SU-DHL-6 (cell line): Measurements from ENCODE around the gene CLTC.

Experiments
- H2AFZ ChIP-seq: fragments of 200-600 bp; sonication (generic); 2 replicates; pipeline ENCODE4 v1.6.1; 2014; ENCODE audit warnings: low read depth, mild to moderate bottlenecking, moderate library complexity, mixed read lengths, antibody characterized with exemption, low read length; ENCODE audit not compliant: severe bottlenecking
- H3F3A ChIP-seq: fragments of 200-600 bp; shearing (Covaris generic); 2 replicates; pipeline ENCODE4 v1.6.0; 2016; ENCODE audit warnings: antibody characterized with exemption, mild to moderate bottlenecking; ENCODE audit not compliant: insufficient read depth
- H3K27ac ChIP-seq: fragments of 200-600 bp; sonication (generic); 2 replicates; pipeline ENCODE4 v1.5.1; 2016; ENCODE audit warnings: low read depth, mild to moderate bottlenecking, low read length, moderate library complexity, mixed read lengths
- H3K27me3 ChIP-seq: fragments of 200-600 bp; sonication (generic), shearing (Covaris generic); 2 replicates; pipeline ENCODE4 v1.6.0; 2014; ENCODE audit warnings: mild to moderate bottlenecking, low read length
- H3K36me3 ChIP-seq: fragments of 200-600 bp; sonication (generic); 2 replicates; pipeline ENCODE4 v1.6.1; 2014; ENCODE audit warnings: mild to moderate bottlenecking, low read length, mixed read lengths
- H3K4me2 ChIP-seq: fragments of 300-600, 200-600 bp; shearing (Covaris generic), sonication (generic); 2 replicates; pipeline ENCODE4 v1.6.0; 2014; ENCODE audit warnings: low read length, low read depth, mild to moderate bottlenecking; ENCODE audit not compliant: poor library complexity, severe bottlenecking
- H3K4me3 ChIP-seq: fragments of 200-600 bp; sonication (generic); 2 replicates; pipeline ENCODE4 v1.5.1; 2014; ENCODE audit warnings: antibody characterized with exemption, low read length, mild to moderate bottlenecking, mixed read lengths; ENCODE audit not compliant: insufficient read depth, poor library complexity, severe bottlenecking
- H3K79me2 ChIP-seq: fragments of 200-600 bp; sonication (generic); 2 replicates; pipeline ENCODE4 v1.6.1; 2014; ENCODE audit warnings: mild to moderate bottlenecking, low read length, moderate library complexity; ENCODE audit not compliant: insufficient read depth
- H3K9ac ChIP-seq: fragments of 200-600 bp; sonication (generic); 2 replicates; pipeline ENCODE4 v1.7.0; 2014; ENCODE audit warnings: mild to moderate bottlenecking, low read length
- H3K9me2 ChIP-seq: fragments of 200-600 bp; sonication (generic); replicated peaks from 2 replicates; pipeline ENCODE4 v1.6.1; 2014; ENCODE audit warnings: low read length; ENCODE audit not compliant: insufficient read depth
- H3K9me3 ChIP-seq: fragments of 200-600 bp; sonication (generic); 2 replicates; pipeline ENCODE4 v1.6.1; 2014; ENCODE audit warnings: low read length, mixed read lengths; ENCODE audit not compliant: insufficient read depth
- H4K20me1 ChIP-seq: fragments of 200-600 bp; sonication (generic); 2 replicates; pipeline ENCODE4 v1.6.1; 2014; ENCODE audit warnings: low read depth, mild to moderate bottlenecking, antibody characterized with exemption, low read length, moderate library complexity, mixed read lengths
- CTCF ChIP-seq: fragments of 200-600 bp; sonication (generic); IDR thresholded peaks from one replicate; pipeline ENCODE4 v1.5.1; 2017; ENCODE audit warnings: antibody characterized with exemption, mild to moderate bottlenecking, low read length, moderate library complexity; ENCODE audit not compliant: insufficient read depth, poor library complexity, severe bottlenecking
- EZH2phosphoT487 ChIP-seq: fragments of 200-600 bp; sonication (generic), shearing (Covaris generic); conservative IDR thresholded peaks from 2 replicates; pipeline ENCODE4 v1.6.1; 2018; ENCODE audit warnings: mild to moderate bottlenecking, antibody characterized with exemption, low read length, moderate library complexity, mixed read lengths

The CLTC gene

GRCh38 chr17:59725691-59726090 lies 106.0 kb downstream of the CLTC start:
- TF ChIP-seq CTCF, result no peak
- TF ChIP-seq EZH2phosphoT487, result no peak
- Histone ChIP-seq H4K20me1 (no peaks in the 10 kb centered on the region), H3K79me2 (peaks cover 68% of the 10 kb centered on the region), H3F3A (0 out of 2 replicates have a peak, but pooled peaks cover 4% of the 10 kb centered on the region), H3K9me3 (no peaks in the 10 kb centered on the region), H3K27me3 (no peaks in the 10 kb centered on the region), H3K27ac (no peak overlapping the region), H3K4me2 (no peak overlapping the region), H3K4me3 (no peak overlapping the region), H3K9me2 (no peaks in the 10 kb centered on the region), H3K9ac (no peak overlapping the region), H3K36me3 (no peaks in the 10 kb centered on the region), H2AFZ (no peak overlapping the region)

DNA sequence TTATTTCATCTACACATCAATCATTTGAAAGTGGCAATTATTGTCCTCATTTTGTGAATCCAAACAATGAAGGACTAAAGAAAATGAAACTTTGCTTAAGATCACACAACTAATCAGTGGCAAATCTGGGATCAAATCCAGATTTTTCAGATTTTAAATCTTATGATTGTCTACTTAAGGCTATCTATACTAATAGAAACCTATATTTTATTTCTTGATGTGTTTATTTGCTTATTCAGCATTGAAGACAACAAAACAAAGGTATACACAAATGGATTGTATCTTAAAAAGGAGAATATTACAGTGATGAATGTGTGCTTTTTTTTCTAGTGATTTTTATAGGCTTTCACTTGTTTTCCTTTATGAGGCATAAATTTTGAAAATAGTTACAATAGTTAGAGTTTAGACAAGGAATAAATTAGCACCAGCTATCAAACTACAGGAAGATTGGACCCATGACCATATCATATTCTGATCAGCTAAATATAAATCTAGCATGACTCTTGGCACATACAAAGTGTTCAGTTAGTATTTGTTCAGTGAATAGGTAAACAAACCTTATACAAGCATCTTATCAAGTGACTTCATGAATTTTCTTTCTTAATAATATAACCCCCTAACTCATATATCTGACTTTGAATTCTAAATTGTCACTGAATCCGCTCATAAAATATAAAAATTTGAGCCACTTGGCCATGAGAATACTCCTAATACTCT lies 108.3 kb downstream of the CLTC start:
- Histone ChIP-seq H3K9me2 (no peaks in the 10 kb centered on the region), H3K4me2 (no peak overlapping the region), H3K36me3 (no peaks in the 10 kb centered on the region), H4K20me1 (no peaks in the 10 kb centered on the region), H2AFZ (no peak overlapping the region), H3K4me3 (no peak overlapping the region), H3F3A (0 out of 2 replicates have a peak, but pooled peaks cover 5% of the 10 kb centered on the region), H3K9ac (no peak overlapping the region), H3K27me3 (no peaks in the 10 kb centered on the region), H3K27ac (no peak overlapping the region), H3K9me3 (no peaks in the 10 kb centered on the region), H3K79me2 (peaks cover 47% of the 10 kb centered on the region)
- TF ChIP-seq CTCF (no peak), EZH2phosphoT487 (no peak)

- Histone ChIP-seq H3K79me2 (peaks cover 39% of the 10 kb centered on the region), H3K27ac (no peak overlapping the region)
Measured at GRCh38 chr17:59730268-59730834, 110.7 kb downstream of the CLTC start.

More at GRCh38 chr17:59730268-59730834, 110.7 kb downstream of the CLTC start:
- H3K27me3 ChIP-seq, result no peaks in the 10 kb centered on the region
- H3K9me3 ChIP-seq, result no peaks in the 10 kb centered on the region
- no peak overlapping the region for H3K4me2 ChIP-seq
- H4K20me1 ChIP-seq, result no peaks in the 10 kb centered on the region
- TF ChIP-seq CTCF, result no peak
- TF ChIP-seq EZH2phosphoT487, result no peak
- H3K9ac ChIP-seq, result no peak overlapping the region
- H3F3A ChIP-seq, result 0 out of 2 replicates have a peak, but pooled peaks cover 5% of the 10 kb centered on the region
- no peak overlapping the region for H2AFZ ChIP-seq
- H3K4me3 ChIP-seq, result no peak overlapping the region
- no peaks in the 10 kb centered on the region for H3K9me2 ChIP-seq
- H3K36me3 ChIP-seq, result no peaks in the 10 kb centered on the region
